H1 (cell line): Measurements from ENCODE around the gene FBLN5. TPM values are rescaled to one million over a fixed set of nuclear protein-coding genes. Genes with fewer than 3 reads are reported as not detected.

ENCODE experiments used
- CTCF ChIA-PET: fragments of 300-600 bp; sonication (Branson Sonifier 250); formaldehyde crosslinking; loops from one replicate; lab custom pipeline; 2021; ENCODE audit not compliant: partially characterized antibody; lab: Charles Lee
- POLR2A ChIA-PET: fragments of 300-600 bp; sonication (Branson Sonifier 250); formaldehyde crosslinking; loops from one replicate; lab custom pipeline; 2021; ENCODE audit warnings: inconsistent platforms; ENCODE audit not compliant: partially characterized antibody; lab: Charles Lee
- DNase-seq, 2 experiments: peaks; one replicate each; pipeline versions ENCODE4 v3.0.0 to v3.0.0-alpha.2; 2010 to 2022; ENCODE audit warnings: low spot score in 2 of 2, low read depth in 1 of 2, mixed read lengths in 1 of 2
- FAIRE-seq: peaks from 2 replicates; lab custom pipeline; 2011; peaks lifted over from hg19 to GRCh38; lab: Jason Lieb, UNC
- H2AFZ ChIP-seq: 2 replicates; pipeline ENCODE4 v1.8.1; 2012; ENCODE audit warnings: low read length, inconsistent platforms
- H2AK5ac ChIP-seq: 2 replicates; pipeline ENCODE4 v1.6.1; 2013; ENCODE audit warnings: low read depth, low read length
- H2BK120ac ChIP-seq: replicated peaks from 2 replicates; pipeline ENCODE3; 2013; ENCODE audit warnings: low read depth, low read length, inconsistent platforms
- H2BK12ac ChIP-seq: 2 replicates; pipeline ENCODE4 v1.6.1; 2013; ENCODE audit warnings: low read depth, low read length
- H2BK15ac ChIP-seq: 2 replicates; pipeline ENCODE4 v1.6.1; 2013; ENCODE audit warnings: low read length
- H2BK20ac ChIP-seq: 2 replicates; pipeline ENCODE4 v1.6.1; 2013; ENCODE audit warnings: low read length
- H2BK5ac ChIP-seq: 2 replicates; pipeline ENCODE4 v1.6.1; 2013; ENCODE audit warnings: low read depth, low read length
- H3K14ac ChIP-seq: 2 replicates; pipeline ENCODE4 v1.6.1; 2013; ENCODE audit warnings: inconsistent platforms; ENCODE audit not compliant: insufficient read length
- H3K18ac ChIP-seq: 2 replicates; pipeline ENCODE4 v1.6.1; 2013; ENCODE audit warnings: low read length; ENCODE audit errors: extremely low read depth
- H3K23ac ChIP-seq: 2 replicates; pipeline ENCODE4 v1.6.1; 2013; ENCODE audit warnings: inconsistent platforms; ENCODE audit not compliant: insufficient read length
- H3K23me2 ChIP-seq: 2 replicates; pipeline ENCODE4 v1.6.1; 2013; ENCODE audit warnings: low read depth, low read length
- H3K27ac ChIP-seq: 2 replicates; pipeline ENCODE4 v1.6.1; 2011; ENCODE audit warnings: low read depth, low read length, inconsistent platforms
- H3K27me3 ChIP-seq, 4 experiments: replicated peaks in 1 of 4; 1 replicate in 1 of 4; 2 replicates in 3 of 4; pipeline versions ENCODE4 v1.6.1 to v1.8.1; 2011 to 2013; ENCODE audit warnings: low read length in 3 of 4, mild to moderate bottlenecking in 3 of 4, inconsistent platforms in 2 of 4, mixed read lengths in 2 of 4, moderate library complexity in 1 of 4; ENCODE audit not compliant: control insufficient read depth in 3 of 4, insufficient read depth in 3 of 4; ENCODE audit errors: extremely low read depth in 1 of 4
- H3K36me3 ChIP-seq, 4 experiments: 2 replicates each; pipeline versions ENCODE4 v1.6.1 to v1.8.1; 2011 to 2013; ENCODE audit warnings: mild to moderate bottlenecking in 4 of 4, low read length in 3 of 4, moderate library complexity in 2 of 4, control low read depth in 1 of 4, inconsistent platforms in 1 of 4; ENCODE audit not compliant: insufficient read depth in 4 of 4, control insufficient read depth in 2 of 4
- H3K4ac ChIP-seq: replicated peaks from 2 replicates; pipeline ENCODE3; 2013; ENCODE audit warnings: low read length, low read depth, mixed read lengths, inconsistent platforms; ENCODE audit not compliant: insufficient read length
- H3K4me1 ChIP-seq, 4 experiments: replicated peaks in 1 of 4; 1 replicate in 1 of 4; 2 replicates in 3 of 4; pipeline versions ENCODE4 v1.6.1 to v1.8.1; 2011 to 2013; ENCODE audit warnings: low read length in 3 of 4, inconsistent platforms in 2 of 4, mixed read lengths in 1 of 4; ENCODE audit not compliant: insufficient read depth in 4 of 4, control insufficient read depth in 3 of 4
- H3K4me2 ChIP-seq, 2 experiments: 2 replicates each; pipeline versions ENCODE4 v1.6.1 to v1.8.1; 2011 to 2013; ENCODE audit warnings: low read depth in 2 of 2, low read length in 2 of 2, control low read depth in 1 of 2, inconsistent platforms in 1 of 2, mild to moderate bottlenecking in 1 of 2; ENCODE audit not compliant: insufficient read depth in 1 of 2
- H3K4me3 ChIP-seq, 4 experiments: fragments of 200-600, 300-600 bp in 1 of 4; sonication (generic), shearing (Covaris generic), sonication (Bioruptor Twin) in 1 of 4; 2 replicates each; pipeline versions ENCODE4 v1.5.1 to v1.8.1; 2011 to 2016; ENCODE audit warnings: low read length in 4 of 4, low read depth in 3 of 4, control low read depth in 2 of 4, inconsistent platforms in 2 of 4, mild to moderate bottlenecking in 2 of 4, mixed read lengths in 1 of 4, moderate library complexity in 1 of 4; ENCODE audit not compliant: insufficient read depth in 2 of 4; ENCODE audit errors: extremely low read depth in 1 of 4
- H3K56ac ChIP-seq: replicated peaks from 2 replicates; pipeline ENCODE3; 2013; ENCODE audit warnings: low read depth, mild to moderate bottlenecking, mixed read lengths, low read length, inconsistent platforms; ENCODE audit not compliant: insufficient read length
- H3K79me1 ChIP-seq: 2 replicates; pipeline ENCODE4 v1.6.1; 2013; ENCODE audit warnings: low read depth, low read length, control low read depth
- H3K79me2 ChIP-seq, 2 experiments: 2 replicates each; pipeline versions ENCODE4 v1.6.1 to v1.8.1; 2012 to 2013; ENCODE audit warnings: low read length in 2 of 2, mild to moderate bottlenecking in 2 of 2, inconsistent platforms in 1 of 2; ENCODE audit not compliant: insufficient read depth in 2 of 2, control insufficient read depth in 1 of 2
- H3K9ac ChIP-seq, 4 experiments: replicated peaks in 1 of 4; 1 replicate in 1 of 4; 2 replicates in 3 of 4; pipeline versions ENCODE4 v1.6.1 to v1.8.1; 2011 to 2013; ENCODE audit warnings: low read depth in 3 of 4, low read length in 3 of 4, control low read depth in 2 of 4, mild to moderate bottlenecking in 2 of 4, moderate library complexity in 2 of 4, inconsistent platforms in 1 of 4; ENCODE audit errors: extremely low read depth in 1 of 4
- H3K9me3 ChIP-seq, 2 experiments: 2 replicates each; pipeline versions ENCODE4 v1.6.1 to v1.8.1; 2012 to 2013; ENCODE audit warnings: mild to moderate bottlenecking in 2 of 2, moderate library complexity in 2 of 2, control low read depth in 1 of 2, inconsistent platforms in 1 of 2, low read depth in 1 of 2, low read length in 1 of 2, mixed read lengths in 1 of 2; ENCODE audit not compliant: insufficient read depth in 2 of 2
- H4K20me1 ChIP-seq, 2 experiments: replicated peaks in 1 of 2; 2 replicates each; pipeline versions ENCODE3 to v1.8.1; 2011 to 2013; ENCODE audit warnings: inconsistent platforms in 2 of 2, low read length in 2 of 2, mild to moderate bottlenecking in 1 of 2; ENCODE audit not compliant: insufficient read depth in 2 of 2, control insufficient read depth in 1 of 2
- H4K5ac ChIP-seq: 2 replicates; pipeline ENCODE4 v1.6.1; 2013; ENCODE audit warnings: low read length, low read depth, mixed read lengths, inconsistent platforms; ENCODE audit not compliant: insufficient read length
- H4K8ac ChIP-seq: 2 replicates; pipeline ENCODE4 v1.8.0; 2013; ENCODE audit warnings: mild to moderate bottlenecking, moderate library complexity, low read length, inconsistent platforms; ENCODE audit not compliant: insufficient read depth; ENCODE audit errors: extremely low read depth
- H4K91ac ChIP-seq: replicated peaks from 2 replicates; pipeline ENCODE3; 2013; ENCODE audit warnings: low read length, mixed read lengths, inconsistent platforms; ENCODE audit not compliant: insufficient read length
- CTBP2 ChIP-seq: IDR thresholded peaks from 2 replicates; pipeline ENCODE4 v1.7.0; 2011; ENCODE audit warnings: borderline replicate concordance, mild to moderate bottlenecking, moderate library complexity, mixed read lengths, low read length; ENCODE audit not compliant: insufficient read depth, insufficient read length
- EZH2 ChIP-seq: fragments of 200-600 bp; sonication (generic); IDR thresholded peaks from 2 replicates; pipeline ENCODE4 v1.7.1; 2012; ENCODE audit warnings: low read depth, mild to moderate bottlenecking, moderate library complexity, low read length, inconsistent platforms; ENCODE audit not compliant: severe bottlenecking
- GTF2F1 ChIP-seq: IDR thresholded peaks from 2 replicates; pipeline ENCODE4 v1.6.1; 2012; ENCODE audit warnings: low read depth, low read length, improper control_type of control experiment, borderline replicate concordance
- JUN ChIP-seq: IDR thresholded peaks from 2 replicates; pipeline ENCODE4 v1.6.1; 2011; ENCODE audit warnings: low read depth, mild to moderate bottlenecking, improper control_type of control experiment, low read length
- KDM5A ChIP-seq: fragments of 200-600 bp; IDR thresholded peaks from 2 replicates; pipeline ENCODE4 v1.7.1; 2012; ENCODE audit warnings: mild to moderate bottlenecking, low read length, inconsistent platforms, mixed read lengths
- NANOG ChIP-seq: IDR thresholded peaks from 2 replicates; pipeline ENCODE4 v1.6.1; 2011; ENCODE audit warnings: low read length, low read depth, mild to moderate bottlenecking, inconsistent platforms; ENCODE audit not compliant: insufficient read depth, poor library complexity, severe bottlenecking
- RFX5 ChIP-seq: IDR thresholded peaks from 2 replicates; pipeline ENCODE4 v1.6.1; 2011; ENCODE audit warnings: low read depth, low read length, improper control_type of control experiment, borderline replicate concordance
- SP2 ChIP-seq: IDR thresholded peaks from 2 replicates; pipeline ENCODE4 v1.6.1; 2012; ENCODE audit warnings: mild to moderate bottlenecking, low read length, inconsistent platforms
- TAF7 ChIP-seq: optimal IDR thresholded peaks from 2 replicates; pipeline ENCODE3; 2011; ENCODE audit warnings: low read depth, mild to moderate bottlenecking, inconsistent platforms, low read length, moderate library complexity, borderline replicate concordance
- TBP ChIP-seq: IDR thresholded peaks from 2 replicates; pipeline ENCODE4 v1.6.1; 2011; ENCODE audit warnings: low read depth, low read length, improper control_type of control experiment
- TCF12 ChIP-seq: IDR thresholded peaks from 2 replicates; pipeline ENCODE4 v1.6.1; 2011; ENCODE audit warnings: low read depth, mild to moderate bottlenecking, low read length
- WGBS, 2 experiments: shearing (Covaris generic) in 1 of 2; methylation state at CpG; one replicate each; pipeline versions ENCODE4 v1.1.6 to v1.1.7; 2013 to 2015; ENCODE audit warnings: low lambda C conversion rate in 2 of 2, mixed read lengths in 2 of 2, inconsistent platforms in 1 of 2, low coverage in 1 of 2, missing lambda C conversion rate in 1 of 2; ENCODE audit not compliant: insufficient replicate concordance in 2 of 2, insufficient coverage in 1 of 2, insufficient read length in 1 of 2; ENCODE audit errors: extremely low coverage in 1 of 2, missing lambda C conversion rate in 1 of 2; 5-methylcytosine and 5-hydroxymethylcytosine counted together
- polyA plus RNA-seq, 7 experiments: library from polyadenylated mRNA; depleted of rRNA in 3 of 7; stranded (reverse) in 5 of 7; unstranded in 2 of 7; fragments of >200 nt in 5 of 7; fragments of 200-250 nt in 2 of 7; gene quantifications; 1 replicate in 5 of 7; 2 replicates in 1 of 7; 4 replicates in 1 of 7; pipeline versions ENCODE4 v1.2.1 to v1.2.3, GENCODE V29; 2011 to 2013; ENCODE audit warnings: missing spikeins in 2 of 7, mixed read lengths in 2 of 7
- total RNA-seq: library from RNA; stranded (reverse); fragmentation: NEBNext Ultra II Directional; extraction: Animal tissue kit (Norgen Biotek cat#: 25700); gene quantifications from 2 replicates; pipeline ENCODE4 v1.2.1, GENCODE V29; 2021
- TF ChIP-seq, protein P1 (sequence below): IDR thresholded peaks from 2 replicates; pipeline ENCODE4 v1.6.1; 2012; ENCODE audit warnings: inconsistent platforms
- TF ChIP-seq, protein P2 (sequence below): IDR thresholded peaks from 2 replicates; pipeline ENCODE4 v1.6.1; 2011; ENCODE audit warnings: low read length, improper control_type of control experiment

The FBLN5 gene
- total and polyA plus RNA-seq, 2 of the 8 experiments (the other 6 are each of a cell fraction or from before 2014, with no cell fraction given) = 0.88 to 3.5 TPM

DNA sequence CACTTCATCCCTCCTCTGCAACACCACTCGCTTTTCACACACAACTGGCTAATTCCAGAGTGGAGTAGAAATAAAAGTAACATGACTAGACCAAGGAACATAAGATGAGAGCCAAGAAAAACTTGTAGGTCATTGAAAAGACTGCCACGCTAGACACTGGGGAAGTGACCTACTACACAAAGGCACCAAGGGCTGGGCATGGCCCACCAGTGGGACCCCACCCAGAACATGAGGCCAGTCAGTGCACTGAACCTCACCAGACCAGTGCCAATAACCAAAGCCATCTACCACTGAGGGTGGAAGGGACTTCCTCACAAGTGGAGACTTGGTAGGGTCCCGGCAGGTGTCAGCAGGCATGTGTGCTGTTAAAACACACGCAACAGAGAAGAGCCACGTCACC lies 19.7 kb downstream of the FBLN5 start:
- Histone ChIP-seq H4K5ac (no peak overlapping the region), H2BK120ac (no peak overlapping the region), H3K9ac (no peak overlapping the region), H3K56ac (no peak overlapping the region), H2AK5ac (no peak overlapping the region), H3K79me2 (no peaks in the 10 kb centered on the region), H4K20me1 (no peaks in the 10 kb centered on the region), H3K23ac (no peak overlapping the region), H3K27ac (no peak overlapping the region), H3K18ac (no peak overlapping the region), H4K91ac (no peak overlapping the region), H2BK5ac (no peak overlapping the region), H3K4me3 (no peak overlapping the region), H3K36me3 (no peaks in the 10 kb centered on the region), H3K4ac (no peak overlapping the region), H3K4me2 (no peak overlapping the region), H2BK15ac (no peak overlapping the region), H3K4me1 (0 out of 7 replicates have a peak, but pooled peaks cover 0 to 3% (median 0%) of the 10 kb centered on the region in 4 experiments), H3K27me3 (no peaks in the 10 kb centered on the region), H3K79me1 (no peaks in the 10 kb centered on the region), H4K8ac (no peak overlapping the region; the same call in 1 of the 2 replicates), H2BK12ac (no peak overlapping the region), H3K14ac (no peak overlapping the region), H3K23me2 (no peaks in the 10 kb centered on the region), H2BK20ac (no peak overlapping the region), H3K9me3 (no peaks in the 10 kb centered on the region), H2AFZ (no peak overlapping the region)
- WGBS, 2 experiments = 87% methylated on average over 5 of the region's 5 CpGs; no CpG with 5 or more reads in 1 of the 2 experiments
- DNase-seq (no peak), FAIRE-seq (no peak)
- ChIA-PET POLR2A (interaction anchor here (0.6 kb wide), 1 partner anchor 8 kb away, joined by 3 read pairs; no protein-coding TSS in a partner anchor), CTCF (interaction anchor here (0.6 to 1.1 kb wide), 2 partner anchors 68 to 69 kb away, joined by 3 read pairs; no protein-coding TSS in a partner anchor)
- no peak for TF ChIP-seq TBP
- no peak for TF ChIP-seq GTF2F1
- TF ChIP-seq, protein P1, sequence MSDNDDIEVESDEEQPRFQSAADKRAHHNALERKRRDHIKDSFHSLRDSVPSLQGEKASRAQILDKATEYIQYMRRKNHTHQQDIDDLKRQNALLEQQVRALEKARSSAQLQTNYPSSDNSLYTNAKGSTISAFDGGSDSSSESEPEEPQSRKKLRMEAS = no peak
- no peak for TF ChIP-seq RFX5
- TF ChIP-seq TAF7 = no peak
- TF ChIP-seq TCF12 = no peak
- TF ChIP-seq, protein P2, sequence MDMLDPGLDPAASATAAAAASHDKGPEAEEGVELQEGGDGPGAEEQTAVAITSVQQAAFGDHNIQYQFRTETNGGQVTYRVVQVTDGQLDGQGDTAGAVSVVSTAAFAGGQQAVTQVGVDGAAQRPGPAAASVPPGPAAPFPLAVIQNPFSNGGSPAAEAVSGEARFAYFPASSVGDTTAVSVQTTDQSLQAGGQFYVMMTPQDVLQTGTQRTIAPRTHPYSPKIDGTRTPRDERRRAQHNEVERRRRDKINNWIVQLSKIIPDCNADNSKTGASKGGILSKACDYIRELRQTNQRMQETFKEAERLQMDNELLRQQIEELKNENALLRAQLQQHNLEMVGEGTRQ = no peak
- no peak for TF ChIP-seq KDM5A
- TF ChIP-seq CTBP2 = no peak
- no peak for TF ChIP-seq SP2
- TF ChIP-seq NANOG = no peak
- no peak for TF ChIP-seq JUN
- no peak for TF ChIP-seq EZH2
